Colon (tissue), 2 donors: ENCODE measurements around the gene PATE4.

Source experiments
- FAIRE-seq: peaks from 2 replicates; lab custom pipeline; 2012; peaks lifted over from hg19 to GRCh38; lab: Jason Lieb, UNC
- donor health status: control.
- donor health status: control.

PATE4 gene

GRCh38 chr11:125887373-125888324, 54.5 kb downstream of the PATE4 start, which contains the start of gene HYLS1:
TSS of gene HYLS1 (plus strand) at chr11:125887668. CDS start at chr11:125899369, 11,701 bp downstream.
- FAIRE-seq: no peak
